Activated T-cell treated with anti-CD3 and anti-CD28 coated beads, Interleukin-2, amount 50 U/mL, for 48 hours (primary cell): ENCODE results near the gene TBL1XR1.

Experiments used
- DNase-seq, 2 experiments: peaks; one replicate each; pipeline ENCODE4 v3.0.0-alpha.2; 2020

The TBL1XR1 gene

GRCh38 chr3:176994891-176995781 is 202.1 kb downstream of the TBL1XR1 start:
- DNase-seq = no peak

GRCh38 chr3:176994393-176994792 is 202.9 kb downstream of the TBL1XR1 start:
- no peak for DNase-seq

GRCh38 chr3:176992978-176993377 is 204.3 kb downstream of the TBL1XR1 start:
- DNase-seq = no peak

DNA sequence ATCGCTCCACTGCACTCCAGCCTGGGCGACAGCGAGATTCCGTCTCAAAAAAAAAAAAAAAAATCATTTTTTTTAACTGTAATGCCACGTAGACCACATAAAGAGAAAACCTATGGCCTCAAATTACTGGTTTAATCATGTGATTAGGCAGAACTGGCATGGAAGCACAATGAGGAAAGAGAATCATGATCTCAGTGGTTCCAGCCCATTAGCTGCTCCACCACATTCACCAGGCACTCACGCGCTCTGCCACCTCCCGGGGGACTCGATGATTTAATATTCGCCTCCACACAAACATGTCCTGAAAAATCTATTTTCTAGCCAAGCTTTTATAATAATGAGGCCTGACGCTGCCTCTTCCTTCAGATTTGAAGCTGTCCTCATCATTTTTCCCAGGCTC is 204.7 kb downstream of the TBL1XR1 start:
- no peak for DNase-seq

- no peak for DNase-seq
These were observed 208.5 kb downstream of the TBL1XR1 start for GRCh38 chr3:176988795-176989194.

DNA sequence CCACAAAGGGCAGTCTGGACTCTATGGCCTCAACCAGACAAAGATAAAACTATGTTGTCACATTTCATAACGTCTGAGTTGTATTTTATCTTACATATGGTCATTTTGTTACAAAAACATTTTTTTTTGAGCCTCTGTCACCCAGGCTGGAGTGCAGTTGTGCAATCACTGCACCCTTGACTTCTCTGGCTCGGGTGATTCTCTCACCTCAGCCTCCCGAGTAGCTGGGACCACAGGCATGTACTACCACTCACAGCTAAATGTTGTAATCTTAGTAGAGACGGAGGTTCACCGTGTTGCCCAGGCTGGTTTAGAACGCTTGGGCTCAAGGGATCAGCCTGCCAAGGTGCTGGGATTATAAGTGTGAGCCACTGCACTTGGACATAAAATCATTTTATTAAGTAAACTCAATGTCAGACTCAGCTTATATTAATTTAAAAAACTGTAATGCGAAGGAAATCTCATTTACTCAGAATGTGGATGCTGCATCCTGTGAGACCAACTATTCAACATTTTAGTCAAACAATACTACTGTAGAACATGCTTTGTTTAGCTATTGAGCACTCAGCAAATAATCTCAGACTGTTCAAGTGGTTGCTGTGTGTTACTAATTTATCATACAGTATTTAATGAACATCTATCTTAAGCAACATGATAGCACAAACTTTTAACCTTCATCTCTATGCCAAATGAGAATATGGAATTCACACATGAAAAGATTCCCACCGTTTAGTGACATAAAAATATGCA is 209.2 kb downstream of the TBL1XR1 start:
- no peak for DNase-seq

- DNase-seq = no peak
These were observed 218.8 kb downstream of the TBL1XR1 start for GRCh38 chr3:176978441-176978840.

DNA sequence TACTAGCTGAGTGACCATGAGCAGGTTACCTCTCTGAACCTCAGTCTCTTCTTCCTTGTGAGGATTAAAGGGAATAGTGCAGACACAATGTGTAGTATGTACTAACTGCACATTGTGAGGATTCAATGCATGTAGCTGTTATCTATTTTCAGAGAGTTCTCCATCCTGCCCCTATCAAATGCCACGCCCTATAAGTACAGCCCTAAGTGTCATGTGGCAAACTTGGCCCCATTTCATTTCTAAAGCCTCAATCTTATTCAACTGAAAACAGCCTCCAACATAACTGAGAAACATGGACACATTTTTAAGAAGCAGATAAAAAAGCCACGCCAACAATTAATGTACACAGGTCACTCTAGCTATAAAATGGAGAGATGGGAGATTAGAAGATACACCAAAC is 220.0 kb downstream of the TBL1XR1 start:
- DNase-seq = no peak

- DNase-seq = no peak
These were observed 220.7 kb downstream of the TBL1XR1 start for GRCh38 chr3:176976586-176976985.

DNA sequence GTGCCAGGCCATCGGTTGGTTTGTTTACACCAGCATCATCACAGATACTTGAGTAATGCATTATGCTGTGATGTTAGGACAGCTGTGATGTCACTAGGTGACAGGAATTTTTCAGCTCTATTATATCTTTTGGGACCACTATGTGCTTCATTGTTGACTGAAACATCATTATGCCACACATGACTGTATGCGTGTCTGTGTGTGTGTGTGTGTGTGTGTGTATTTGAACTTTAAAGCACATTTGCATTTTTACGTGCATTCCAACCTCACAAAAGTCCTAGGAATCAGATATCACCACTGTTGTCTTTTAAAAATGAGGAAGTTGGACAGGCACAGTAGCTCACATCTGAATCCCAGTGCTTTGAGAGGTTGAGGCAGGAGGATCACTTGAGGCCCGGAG is 223.0 kb downstream of the TBL1XR1 start:
- DNase-seq = no peak

GRCh38 chr3:176971613-176972174 is 225.6 kb downstream of the TBL1XR1 start:
- no peak for DNase-seq

GRCh38 chr3:176970770-176971169 is 226.5 kb downstream of the TBL1XR1 start:
- no peak for DNase-seq

- DNase-seq = no peak
These were observed 227.8 kb downstream of the TBL1XR1 start for GRCh38 chr3:176969506-176969905.
